ENCODE results near the gene LIN9. TPM values are rescaled to one million over a fixed set of nuclear protein-coding genes. Genes with fewer than 3 reads are reported as not detected.

Gene LIN9
- total RNA-seq, 1 donor from 2014 or later, result 19.5 TPM

DNA sequence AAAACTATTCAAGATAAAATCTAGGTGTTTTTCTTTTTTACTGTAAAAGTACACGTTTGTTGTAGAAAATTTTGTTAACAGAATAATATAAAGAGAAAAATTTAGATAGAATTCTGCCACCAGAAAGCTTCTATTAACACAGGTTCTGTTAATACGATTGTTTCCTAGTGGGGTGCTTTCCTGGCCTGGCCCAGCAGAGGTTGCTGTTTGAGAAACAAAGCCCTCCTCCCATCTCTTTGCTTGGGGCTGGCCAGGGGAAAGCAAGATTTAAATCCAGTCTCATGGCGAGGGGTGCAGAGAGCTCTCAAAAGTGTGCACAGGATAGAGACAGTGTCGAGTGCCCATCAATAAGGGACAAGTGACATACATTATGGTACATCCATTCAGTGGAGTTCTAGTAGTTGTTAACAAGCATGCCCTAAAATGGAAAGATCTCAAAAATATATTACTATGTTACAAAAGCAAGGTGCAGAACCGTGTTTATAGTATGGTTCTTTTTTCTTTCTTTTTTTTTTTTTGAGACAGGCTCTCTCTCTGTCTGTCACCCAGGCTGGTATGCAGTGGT is 107.9 kb downstream of the LIN9 start:
- H3K9me3 ChIP-seq (replicated peaks), result no peaks in the 10 kb centered on the region
- peaks cover 8% of the 10 kb centered on the region for H3K27me3 ChIP-seq (ENCODE audit: low read depth)
- no peaks in the 10 kb centered on the region for H3K4me1 ChIP-seq
- TF ChIP-seq, protein P1, sequence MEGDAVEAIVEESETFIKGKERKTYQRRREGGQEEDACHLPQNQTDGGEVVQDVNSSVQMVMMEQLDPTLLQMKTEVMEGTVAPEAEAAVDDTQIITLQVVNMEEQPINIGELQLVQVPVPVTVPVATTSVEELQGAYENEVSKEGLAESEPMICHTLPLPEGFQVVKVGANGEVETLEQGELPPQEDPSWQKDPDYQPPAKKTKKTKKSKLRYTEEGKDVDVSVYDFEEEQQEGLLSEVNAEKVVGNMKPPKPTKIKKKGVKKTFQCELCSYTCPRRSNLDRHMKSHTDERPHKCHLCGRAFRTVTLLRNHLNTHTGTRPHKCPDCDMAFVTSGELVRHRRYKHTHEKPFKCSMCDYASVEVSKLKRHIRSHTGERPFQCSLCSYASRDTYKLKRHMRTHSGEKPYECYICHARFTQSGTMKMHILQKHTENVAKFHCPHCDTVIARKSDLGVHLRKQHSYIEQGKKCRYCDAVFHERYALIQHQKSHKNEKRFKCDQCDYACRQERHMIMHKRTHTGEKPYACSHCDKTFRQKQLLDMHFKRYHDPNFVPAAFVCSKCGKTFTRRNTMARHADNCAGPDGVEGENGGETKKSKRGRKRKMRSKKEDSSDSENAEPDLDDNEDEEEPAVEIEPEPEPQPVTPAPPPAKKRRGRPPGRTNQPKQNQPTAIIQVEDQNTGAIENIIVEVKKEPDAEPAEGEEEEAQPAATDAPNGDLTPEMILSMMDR (IDR thresholded peaks at IDR 0.05; ENCODE audit: borderline replicate concordance), result peak; percentile 18
- intact Hi-C loops (cut with micrococcal nuclease), result no loop called here
- no peak for DNase-seq
- no peak overlapping the region for H3K27ac ChIP-seq (replicated peaks)
- H3K36me3 ChIP-seq, result no peaks in the 10 kb centered on the region
- H3K4me3 ChIP-seq, result no peak overlapping the region

DNA sequence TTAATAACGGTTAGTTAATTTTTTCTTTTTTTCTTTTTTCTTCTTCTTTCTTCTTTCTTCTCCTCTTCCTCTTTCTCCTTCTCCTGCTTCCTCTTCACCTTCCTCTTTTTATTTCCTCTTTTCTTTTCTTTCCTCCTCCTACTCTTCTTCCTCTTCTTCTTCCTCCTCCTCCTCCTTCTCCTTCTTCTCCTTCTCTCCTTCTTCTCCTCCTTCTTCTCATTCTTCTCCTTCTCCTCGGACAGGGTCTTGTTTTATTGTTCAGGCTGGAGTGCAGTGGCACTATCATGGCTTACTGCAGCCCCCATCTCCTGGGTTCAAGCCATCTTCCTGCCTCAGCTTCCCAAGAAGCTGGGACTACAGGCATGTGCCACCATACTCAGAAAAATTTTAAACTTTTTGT is 109.0 kb downstream of the LIN9 start:
- intact Hi-C loops (cut with micrococcal nuclease), result no loop called here
- Histone ChIP-seq H3K36me3 (no peaks in the 10 kb centered on the region), H3K9me3 (replicated peaks) (no peaks in the 10 kb centered on the region), H3K4me3 (no peak overlapping the region), H3K27ac (replicated peaks) (no peak overlapping the region), H3K27me3 (ENCODE audit: low read depth) (peaks cover 11% of the 10 kb centered on the region), H3K4me1 (no peaks in the 10 kb centered on the region)
- no peak for DNase-seq
- TF ChIP-seq, protein P1 (IDR thresholded peaks at IDR 0.05; ENCODE audit: borderline replicate concordance), result no peak

DNA sequence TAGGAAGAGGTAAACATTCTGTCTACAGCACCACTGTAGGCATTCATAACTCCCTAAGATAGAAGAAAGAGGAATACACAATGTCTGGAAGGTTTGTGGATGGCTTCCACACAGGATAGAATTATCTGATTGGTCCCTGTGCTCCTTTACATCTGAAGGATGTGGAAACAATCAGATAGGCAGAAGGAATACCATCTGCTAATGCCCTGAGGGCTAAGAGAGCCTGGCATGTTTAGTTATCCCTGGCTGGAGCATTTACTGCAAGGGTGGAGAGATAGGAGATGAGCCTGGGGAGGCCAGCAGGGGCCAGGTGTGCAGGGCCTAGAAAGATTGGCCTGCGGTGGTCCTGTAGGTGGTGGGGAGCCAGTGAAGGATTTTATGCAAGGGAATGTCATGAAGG is 113.8 kb downstream of the LIN9 start:
- Histone ChIP-seq H3K4me1 (no peaks in the 10 kb centered on the region), H3K36me3 (no peaks in the 10 kb centered on the region), H3K9me3 (replicated peaks) (no peaks in the 10 kb centered on the region), H3K27ac (replicated peaks) (no peak overlapping the region), H3K27me3 (ENCODE audit: low read depth) (peaks cover 11% of the 10 kb centered on the region), H3K4me3 (no peak overlapping the region)
- intact Hi-C loops (cut with micrococcal nuclease), result no loop called here
- TF ChIP-seq, protein P1 (IDR thresholded peaks at IDR 0.05; ENCODE audit: borderline replicate concordance), result no peak
- no peak for DNase-seq

DNA sequence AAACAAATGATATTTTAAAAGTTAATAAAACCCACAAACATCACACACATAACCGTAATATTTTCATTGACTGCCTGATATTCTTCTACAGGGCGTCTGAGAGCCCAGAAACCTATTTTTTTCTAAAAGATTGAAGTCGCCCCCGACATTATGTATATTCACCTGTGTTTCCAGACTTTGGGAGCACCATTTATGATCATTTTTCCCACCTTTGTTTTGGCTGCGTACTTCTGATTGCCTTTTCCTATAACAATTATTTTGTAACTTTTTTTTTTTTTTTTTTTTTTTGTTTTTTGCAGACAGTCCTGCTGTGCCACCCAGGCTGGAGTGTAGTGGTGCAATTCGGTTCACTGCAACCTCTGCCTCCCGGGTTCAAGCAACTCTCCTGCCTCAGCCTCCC is 121.6 kb downstream of the LIN9 start:
- Histone ChIP-seq H3K27me3 (ENCODE audit: low read depth) (no peaks in the 10 kb centered on the region), H3K4me3 (peak overlapping the region; percentile 98), H3K36me3 (peaks cover 6% of the 10 kb centered on the region), H3K27ac (replicated peaks) (peak overlapping the region; percentile 97), H3K9me3 (replicated peaks) (no peaks in the 10 kb centered on the region), H3K4me1 (peaks cover 49% of the 10 kb centered on the region)
- TF ChIP-seq, protein P1 (IDR thresholded peaks at IDR 0.05; ENCODE audit: borderline replicate concordance), result no peak
- DNase-seq, result no peak
- intact Hi-C loops (cut with micrococcal nuclease), result no loop called here

DNA sequence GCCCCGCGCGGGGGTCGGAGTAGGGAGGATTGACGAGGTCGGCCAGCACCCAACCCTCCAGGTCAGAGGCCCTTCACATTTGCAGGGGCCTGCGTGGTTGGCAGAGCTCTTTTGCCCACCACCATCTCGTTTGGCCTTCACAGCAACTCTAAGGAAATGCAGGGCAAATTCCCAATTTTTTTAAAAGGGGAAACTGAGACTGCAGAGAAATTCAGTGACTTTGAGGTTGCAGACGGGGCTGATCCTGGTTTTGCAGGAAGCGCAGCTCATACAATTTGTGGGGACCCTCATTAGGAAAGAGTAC is 122.0 kb downstream of the LIN9 start:
- intact Hi-C loops (cut with micrococcal nuclease), result no loop called here

More for the DNA sequence above, 122.0 kb downstream of the LIN9 start:
- Histone ChIP-seq H3K27me3 (ENCODE audit: low read depth) (no peaks in the 10 kb centered on the region), H3K27ac (replicated peaks) (peak overlapping the region; percentile 97), H3K4me3 (peak overlapping the region; percentile 98), H3K4me1 (peaks cover 54% of the 10 kb centered on the region), H3K36me3 (peaks cover 6% of the 10 kb centered on the region), H3K9me3 (replicated peaks) (no peaks in the 10 kb centered on the region)
- no peak for DNase-seq
- TF ChIP-seq, protein P1 (IDR thresholded peaks at IDR 0.05; ENCODE audit: borderline replicate concordance), result no peak
